ENCODE measurements around the gene FBXL13.

FBXL13 gene

GRCh38 chr7:102934239-102934638 lies 140.4 kb downstream of the FBXL13 start:
- no peak for DNase-seq (ENCODE audit: low spot score)
- no peak for TF ChIP-seq CTCF (conservative IDR thresholded peaks at IDR 0.05; ENCODE audit: low read depth)
- H3K27ac ChIP-seq: peak overlapping the region; percentile 78
- ChIA-PET POLR2A (ENCODE audit: low non-redundant PET) (no interaction called here), CTCF (no interaction called here)

GRCh38 chr7:102933763-102934162 lies 140.8 kb downstream of the FBXL13 start:
- H3K27ac ChIP-seq: peak overlapping the region; percentile 78
- CTCF ChIA-PET: interaction anchor here (0.6 kb wide), 1 partner anchor 9 kb away, joined by 3 read pairs; no protein-coding TSS in a partner anchor
- DNase-seq (ENCODE audit: low spot score): peak; percentile 75
- no peak for TF ChIP-seq CTCF (conservative IDR thresholded peaks at IDR 0.05; ENCODE audit: low read depth)
- POLR2A ChIA-PET (ENCODE audit: low non-redundant PET): no interaction called here

- no peak for TF ChIP-seq CTCF (conservative IDR thresholded peaks at IDR 0.05; ENCODE audit: low read depth)
- DNase-seq (ENCODE audit: low spot score): no peak
- ChIA-PET POLR2A (ENCODE audit: low non-redundant PET) (no interaction called here), CTCF (interaction anchor here (0.6 kb wide), 1 partner anchor 80 kb away, joined by 6 read pairs; no protein-coding TSS in a partner anchor)
- H3K27ac ChIP-seq: no peak overlapping the region
Observed at GRCh38 chr7:102931757-102932156, 142.8 kb downstream of the FBXL13 start.

- CTCF ChIA-PET: interaction anchor here (0.5 to 1.1 kb wide), 2 partner anchors 16 to 138 kb away, joined by 4 read pairs; no protein-coding TSS in a partner anchor
- peak; percentile 20 for DNase-seq (ENCODE audit: low spot score)
- POLR2A ChIA-PET (ENCODE audit: low non-redundant PET): no interaction called here
- no peak overlapping the region for H3K27ac ChIP-seq
- no peak for TF ChIP-seq CTCF (conservative IDR thresholded peaks at IDR 0.05; ENCODE audit: low read depth)
Observed at GRCh38 chr7:102927312-102927933, 147.2 kb downstream of the FBXL13 start.

GRCh38 chr7:102926783-102927140 lies 147.8 kb downstream of the FBXL13 start:
- TF ChIP-seq CTCF (conservative IDR thresholded peaks at IDR 0.05; ENCODE audit: low read depth): no peak
- no peak for DNase-seq (ENCODE audit: low spot score)
- H3K27ac ChIP-seq: no peak overlapping the region
- POLR2A ChIA-PET (ENCODE audit: low non-redundant PET): no interaction called here
- CTCF ChIA-PET: interaction anchor here (0.5 to 1.1 kb wide), 2 partner anchors 17 to 137 kb away, joined by 4 read pairs; no protein-coding TSS in a partner anchor

- no peak overlapping the region for H3K27ac ChIP-seq
- TF ChIP-seq CTCF (conservative IDR thresholded peaks at IDR 0.05; ENCODE audit: low read depth): no peak
- ChIA-PET CTCF (no interaction called here), POLR2A (ENCODE audit: low non-redundant PET) (no interaction called here)
- DNase-seq (ENCODE audit: low spot score): no peak
Observed at GRCh38 chr7:102925976-102926782, 148.4 kb downstream of the FBXL13 start.

Data from RWPE1 (cell line).